ENCODE data around the gene TSPAN18.

DNA sequence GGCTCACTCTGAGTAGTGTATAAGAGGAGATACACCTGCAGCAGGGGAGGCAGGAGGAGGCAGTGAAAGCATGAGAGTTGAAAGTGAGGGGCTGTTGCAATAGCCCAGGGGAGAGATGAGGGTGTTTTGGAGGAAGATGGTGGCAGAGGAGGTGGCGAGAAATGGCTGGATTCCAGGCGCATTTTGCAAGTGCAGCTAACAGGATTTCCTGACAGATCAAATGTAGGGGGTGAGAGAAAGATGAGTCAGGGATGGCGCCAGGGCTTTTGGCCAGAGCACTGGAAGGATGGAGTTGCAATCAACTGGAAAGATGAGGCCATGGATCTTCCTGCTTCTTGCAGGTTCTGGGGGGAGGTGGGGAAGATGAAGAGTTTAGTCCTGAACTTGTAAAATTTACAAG is 16.8 kb upstream of the TSPAN18 start:
- no peak for TF ChIP-seq YY1 (IDR thresholded peaks at IDR 0.05; ENCODE audit: insufficient read depth, insufficient read length)
- no peak for TF ChIP-seq ZNF274 (IDR thresholded peaks at IDR 0.05; ENCODE audit: low read depth, low read length)
